Mesothelial cell of epicardium (in vitro differentiated cells): ENCODE data around the gene RGL3. TPM values are rescaled to one million over a fixed set of nuclear protein-coding genes. Genes with fewer than 3 reads are reported as not detected.

Source experiments
- DNase-seq, 2 experiments: peaks; one replicate each; pipeline ENCODE4 v3.0.0; 2021; ENCODE audit warnings: low spot score in 2 of 2; ENCODE audit not compliant: unreplicated experiment in 2 of 2
- H3K27ac Mint-ChIP-seq: 2 replicates; pipeline ENCODE4 v1.8.0; 2021; ENCODE audit warnings: mixed read lengths
- H3K27me3 Mint-ChIP-seq: 2 replicates; pipeline ENCODE4 v1.8.0; 2021; ENCODE audit warnings: low read depth, mixed read lengths
- H3K36me3 Mint-ChIP-seq: 2 replicates; pipeline ENCODE4 v1.8.0; 2021; ENCODE audit warnings: mixed read lengths
- H3K4me1 Mint-ChIP-seq: 2 replicates; pipeline ENCODE4 v1.8.0; 2021; ENCODE audit warnings: mixed read lengths
- H3K4me3 Mint-ChIP-seq: 2 replicates; pipeline ENCODE4 v1.8.0; 2021; ENCODE audit warnings: mild to moderate bottlenecking, moderate library complexity, mixed read lengths
- H3K9me3 Mint-ChIP-seq: 2 replicates; pipeline ENCODE4 v1.8.0; 2021; ENCODE audit warnings: mixed read lengths
- CTCF ChIP-seq: fragments of 200-600 bp; sonication (generic); IDR thresholded peaks from one replicate; pipeline ENCODE4 v1.5.0; 2021; ENCODE audit warnings: antibody characterized with exemption; ENCODE audit not compliant: unreplicated experiment
- total RNA-seq: library from RNA; stranded (reverse); gene quantifications from 3 replicates; pipeline ENCODE4 v1.2.1, GENCODE V29; 2021

RGL3 gene
- total RNA-seq, 1 donor from 2014 or later, result 80.8 TPM

- DNase-seq, result no peak
- Mint-ChIP-seq H3K4me3 (no peak overlapping the region), H3K9me3 (no peaks in the 10 kb centered on the region), H3K27me3 (peaks cover 47% of the 10 kb centered on the region), H3K4me1 (peaks cover 25% of the 10 kb centered on the region), H3K27ac (no peak overlapping the region), H3K36me3 (no peaks in the 10 kb centered on the region)
- TF ChIP-seq CTCF, result no peak
Measured at GRCh38 chr19:11423164-11423790, 4.2 kb upstream of the RGL3 start.

GRCh38 chr19:11422163-11423065 is 3.3 kb upstream of the RGL3 start:
- no peaks in the 10 kb centered on the region for H3K36me3 Mint-ChIP-seq
- peak overlapping the region; percentile 74 for H3K4me3 Mint-ChIP-seq
- no peaks in the 10 kb centered on the region for H3K9me3 Mint-ChIP-seq
- peak in 1 of 2 experiments; percentile 67 for DNase-seq
- TF ChIP-seq CTCF, result no peak
- H3K27ac Mint-ChIP-seq, result peak overlapping the region; percentile 43
- peaks cover 55% of the 10 kb centered on the region for H3K27me3 Mint-ChIP-seq
- H3K4me1 Mint-ChIP-seq, result peaks cover 29% of the 10 kb centered on the region

- no peaks in the 10 kb centered on the region for H3K9me3 Mint-ChIP-seq
- DNase-seq, result no peak
Measured at GRCh38 chr19:11421371-11422098, 2.4 kb upstream of the RGL3 start.

GRCh38 chr19:11420429-11421370 is 1.6 kb upstream of the RGL3 start:
- Mint-ChIP-seq H3K4me3 (peak overlapping the region; percentile 74), H3K9me3 (no peaks in the 10 kb centered on the region), H3K27ac (peak overlapping the region; percentile 85), H3K27me3 (peaks cover 66% of the 10 kb centered on the region), H3K4me1 (peaks cover 29% of the 10 kb centered on the region), H3K36me3 (no peaks in the 10 kb centered on the region)
- no peak for TF ChIP-seq CTCF
- DNase-seq, result no peak

More at GRCh38 chr19:11421371-11422098, 2.4 kb upstream of the RGL3 start:
- peaks cover 62% of the 10 kb centered on the region for H3K27me3 Mint-ChIP-seq
- peaks cover 29% of the 10 kb centered on the region for H3K4me1 Mint-ChIP-seq
- H3K4me3 Mint-ChIP-seq, result peak overlapping the region; percentile 74
- no peak for TF ChIP-seq CTCF
- H3K36me3 Mint-ChIP-seq, result no peaks in the 10 kb centered on the region
- peak overlapping the region; percentile 69 for H3K27ac Mint-ChIP-seq

- H3K27me3 Mint-ChIP-seq, result peaks cover 55% of the 10 kb centered on the region
- H3K27ac Mint-ChIP-seq, result peak overlapping the region; percentile 77
- H3K36me3 Mint-ChIP-seq, result no peaks in the 10 kb centered on the region
- no peaks in the 10 kb centered on the region for H3K9me3 Mint-ChIP-seq
- peaks cover 29% of the 10 kb centered on the region for H3K4me1 Mint-ChIP-seq
- TF ChIP-seq CTCF, result no peak
- no peak for DNase-seq
- H3K4me3 Mint-ChIP-seq, result peak overlapping the region; percentile 74
Measured at GRCh38 chr19:11418094-11418548, 993 bp downstream of the RGL3 start.
